Measurements from ENCODE around the gene INAFM2. TPM values are rescaled to one million over a fixed set of nuclear protein-coding genes. Genes with fewer than 3 reads are reported as not detected.

INAFM2 gene
- total RNA-seq, 1 donor from 2014 or later, result 19.2 TPM

DNA sequence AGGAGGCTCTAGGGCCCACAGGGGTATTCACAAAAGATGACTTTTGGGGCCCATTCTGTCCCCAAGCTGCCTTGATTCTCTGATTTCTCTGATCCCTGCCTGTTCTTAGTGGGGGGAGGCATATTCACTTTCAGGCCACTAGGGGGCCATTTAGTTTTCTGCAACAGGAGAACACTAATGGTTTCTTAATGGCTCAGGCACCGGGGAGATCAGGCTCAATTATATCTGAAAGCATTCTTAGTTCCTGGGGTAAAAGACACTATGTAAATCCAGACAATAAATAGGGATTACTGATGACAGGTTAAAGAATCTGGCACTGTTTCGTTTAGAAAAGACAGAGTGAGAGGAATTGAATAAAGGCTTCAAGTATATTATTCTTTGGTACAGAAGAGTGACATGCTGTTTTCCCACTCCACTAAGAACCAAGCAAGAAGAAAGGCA, 2.5 kb upstream of the INAFM2 start:
- H3K4me1 Mint-ChIP-seq, result peaks cover 34% of the 10 kb centered on the region
- no peak for DNase-seq (ENCODE audit: low spot score in 2 of 2, unreplicated experiment in 2 of 2)
- H3K9me3 Mint-ChIP-seq, result no peaks in the 10 kb centered on the region
- H3K4me3 Mint-ChIP-seq, result no peak overlapping the region
- H3K36me3 Mint-ChIP-seq, result no peaks in the 10 kb centered on the region
- TF ChIP-seq, protein P1, sequence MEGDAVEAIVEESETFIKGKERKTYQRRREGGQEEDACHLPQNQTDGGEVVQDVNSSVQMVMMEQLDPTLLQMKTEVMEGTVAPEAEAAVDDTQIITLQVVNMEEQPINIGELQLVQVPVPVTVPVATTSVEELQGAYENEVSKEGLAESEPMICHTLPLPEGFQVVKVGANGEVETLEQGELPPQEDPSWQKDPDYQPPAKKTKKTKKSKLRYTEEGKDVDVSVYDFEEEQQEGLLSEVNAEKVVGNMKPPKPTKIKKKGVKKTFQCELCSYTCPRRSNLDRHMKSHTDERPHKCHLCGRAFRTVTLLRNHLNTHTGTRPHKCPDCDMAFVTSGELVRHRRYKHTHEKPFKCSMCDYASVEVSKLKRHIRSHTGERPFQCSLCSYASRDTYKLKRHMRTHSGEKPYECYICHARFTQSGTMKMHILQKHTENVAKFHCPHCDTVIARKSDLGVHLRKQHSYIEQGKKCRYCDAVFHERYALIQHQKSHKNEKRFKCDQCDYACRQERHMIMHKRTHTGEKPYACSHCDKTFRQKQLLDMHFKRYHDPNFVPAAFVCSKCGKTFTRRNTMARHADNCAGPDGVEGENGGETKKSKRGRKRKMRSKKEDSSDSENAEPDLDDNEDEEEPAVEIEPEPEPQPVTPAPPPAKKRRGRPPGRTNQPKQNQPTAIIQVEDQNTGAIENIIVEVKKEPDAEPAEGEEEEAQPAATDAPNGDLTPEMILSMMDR (IDR thresholded peaks at IDR 0.05; ENCODE audit: unreplicated experiment), result peak; percentile 85
- peaks cover 2% of the 10 kb centered on the region for H3K27me3 Mint-ChIP-seq (ENCODE audit: low read depth)
- H3K27ac Mint-ChIP-seq, result peak overlapping the region; percentile 54

DNA sequence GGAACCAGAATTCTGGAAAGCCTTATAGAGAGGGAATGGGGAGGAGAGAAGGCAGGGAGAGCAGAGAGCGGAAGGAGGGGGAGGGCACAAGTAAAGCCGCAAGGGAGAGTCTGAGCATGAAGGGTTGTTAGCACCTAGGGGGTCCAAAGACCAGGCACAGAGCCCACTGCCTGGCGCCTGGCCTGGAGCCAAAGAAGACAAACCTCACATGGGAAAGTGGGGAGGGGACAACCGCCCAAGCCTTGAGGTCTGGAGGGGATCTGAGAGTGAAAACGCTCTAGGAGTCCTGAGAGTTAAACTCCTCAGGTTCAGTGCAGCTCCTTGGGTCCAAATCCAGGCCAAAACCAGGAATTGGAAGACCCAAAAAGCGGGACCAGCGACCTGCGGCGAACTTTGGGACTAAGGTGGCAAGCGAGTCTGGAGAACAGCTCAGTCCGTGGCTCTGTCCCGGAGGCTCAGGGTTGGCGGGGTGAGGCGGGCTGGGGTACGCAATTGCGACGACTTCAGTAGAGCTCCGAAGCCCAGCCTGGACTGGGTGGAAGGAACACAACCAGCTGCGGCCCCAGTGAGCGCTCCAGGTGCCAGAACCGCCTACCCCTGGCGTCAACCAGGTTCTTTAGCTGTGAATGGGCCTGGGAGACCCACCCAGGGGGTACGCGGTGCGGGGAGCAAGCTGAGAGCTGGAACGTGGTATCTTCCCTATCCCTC, 807 bp upstream of the INAFM2 start:
- peak overlapping the region; percentile 66 for H3K4me3 Mint-ChIP-seq
- no peaks in the 10 kb centered on the region for H3K9me3 Mint-ChIP-seq
- TF ChIP-seq, protein P1 (IDR thresholded peaks at IDR 0.05; ENCODE audit: unreplicated experiment), result no peak
- no peaks in the 10 kb centered on the region for H3K36me3 Mint-ChIP-seq
- peak overlapping the region; percentile 91 for H3K27ac Mint-ChIP-seq
- DNase-seq (ENCODE audit: low spot score in 2 of 2, unreplicated experiment in 2 of 2), result no peak
- H3K27me3 Mint-ChIP-seq (ENCODE audit: low read depth), result no peaks in the 10 kb centered on the region
- H3K4me1 Mint-ChIP-seq, result peaks cover 47% of the 10 kb centered on the region

DNA sequence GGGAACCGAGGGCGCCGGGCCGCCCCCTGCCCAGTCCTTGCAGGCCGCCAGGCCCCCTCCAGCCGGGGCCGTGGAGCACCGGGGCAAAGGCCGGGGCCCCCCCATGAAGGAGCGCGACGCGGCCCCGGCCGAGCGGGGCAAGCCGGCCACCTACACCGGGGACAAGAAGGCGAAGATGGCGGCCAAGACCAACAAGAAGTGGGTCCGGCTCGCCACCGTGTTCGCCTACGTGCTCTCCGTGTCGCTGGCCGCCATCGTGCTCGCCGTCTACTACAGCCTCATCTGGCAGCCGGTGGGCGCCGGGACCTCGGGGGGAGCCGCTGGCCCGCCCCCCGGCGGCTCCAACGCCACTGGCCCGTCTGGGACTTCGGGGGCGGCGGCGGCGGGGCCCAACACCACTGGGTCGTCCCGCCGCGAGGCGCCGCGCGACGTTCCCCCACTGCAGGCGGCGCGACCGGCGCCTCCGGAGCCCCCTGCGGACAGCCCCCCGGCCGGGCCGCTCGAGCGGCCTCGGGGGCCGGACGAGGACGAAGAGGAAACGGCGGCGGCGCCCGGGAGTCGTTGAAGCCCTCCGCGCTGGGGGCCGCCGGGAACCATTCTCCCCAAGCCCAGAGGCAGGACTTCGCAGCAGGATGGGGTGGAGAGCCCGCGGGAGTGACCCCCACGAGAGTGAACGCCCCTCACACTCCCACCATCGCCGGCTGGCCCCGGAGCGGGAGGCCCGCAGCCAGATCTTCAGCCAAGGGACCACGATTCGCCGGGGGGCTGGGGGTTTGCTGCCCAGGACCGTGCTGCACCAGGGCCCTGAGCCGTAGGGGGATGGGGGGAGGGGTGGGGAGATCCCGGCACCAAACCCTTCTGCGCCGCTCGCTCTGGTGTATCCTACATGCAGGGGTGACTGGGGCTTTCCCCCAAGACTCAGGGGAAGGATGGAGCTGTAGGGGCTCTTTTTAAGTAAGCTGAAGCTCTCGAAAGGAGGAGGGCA, 753 bp downstream of the INAFM2 start:
- DNase-seq (ENCODE audit: low spot score in 2 of 2, unreplicated experiment in 2 of 2), result no peak
- TF ChIP-seq, protein P1 (IDR thresholded peaks at IDR 0.05; ENCODE audit: unreplicated experiment), result no peak
- H3K4me3 Mint-ChIP-seq, result peak overlapping the region; percentile 77
- no peaks in the 10 kb centered on the region for H3K9me3 Mint-ChIP-seq
- H3K27ac Mint-ChIP-seq, result no peak overlapping the region
- no peaks in the 10 kb centered on the region for H3K36me3 Mint-ChIP-seq
- peaks cover 62% of the 10 kb centered on the region for H3K4me1 Mint-ChIP-seq
- H3K27me3 Mint-ChIP-seq (ENCODE audit: low read depth), result no peaks in the 10 kb centered on the region

DNA sequence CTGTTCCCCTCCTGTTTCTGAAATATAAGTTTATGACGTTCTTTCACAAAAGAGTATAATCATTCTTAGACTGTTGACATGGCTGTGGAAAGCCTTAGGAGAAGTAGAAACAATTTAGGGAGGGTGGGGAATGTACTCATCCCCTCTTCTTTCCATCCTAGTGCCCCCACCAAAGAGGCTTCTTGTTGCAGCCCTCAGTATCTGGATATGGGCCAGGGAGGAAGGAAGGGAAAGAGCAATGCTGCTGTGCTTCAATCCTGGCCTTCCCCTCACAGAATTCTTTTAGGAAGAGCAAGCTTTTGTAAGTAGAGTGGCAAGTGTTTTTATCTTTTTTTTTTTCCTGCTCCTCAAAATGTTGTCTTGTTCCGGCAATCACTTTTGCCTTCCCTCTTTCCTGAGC, 1.7 kb downstream of the INAFM2 start:
- DNase-seq (ENCODE audit: low spot score in 2 of 2, unreplicated experiment in 2 of 2), result no peak
- peak overlapping the region; percentile 77 for H3K4me3 Mint-ChIP-seq
- peaks cover 69% of the 10 kb centered on the region for H3K4me1 Mint-ChIP-seq
- H3K27me3 Mint-ChIP-seq (ENCODE audit: low read depth), result no peaks in the 10 kb centered on the region
- TF ChIP-seq, protein P1 (IDR thresholded peaks at IDR 0.05; ENCODE audit: unreplicated experiment), result no peak
- H3K27ac Mint-ChIP-seq, result no peak overlapping the region
- no peaks in the 10 kb centered on the region for H3K9me3 Mint-ChIP-seq
- no peaks in the 10 kb centered on the region for H3K36me3 Mint-ChIP-seq

DNA sequence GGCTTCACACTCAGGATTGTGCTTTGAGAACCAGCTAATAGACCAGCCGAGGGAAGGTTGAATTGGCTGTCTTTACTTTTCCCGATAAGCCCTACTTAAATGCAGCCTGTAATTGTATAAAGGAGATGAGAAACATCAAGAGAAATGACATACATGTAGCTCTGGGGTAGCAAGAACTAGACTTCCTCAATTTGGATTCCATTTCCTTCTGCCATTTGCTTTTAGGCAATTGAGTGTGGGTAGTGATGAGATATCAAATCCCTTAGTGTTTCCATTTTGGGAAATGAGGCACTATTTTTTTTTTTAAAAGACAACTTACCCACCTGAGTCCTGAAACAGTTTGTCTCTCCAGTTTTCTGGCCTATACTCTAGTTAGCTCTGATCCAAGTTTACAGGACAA, 2.2 kb downstream of the INAFM2 start:
- H3K27me3 Mint-ChIP-seq (ENCODE audit: low read depth), result no peaks in the 10 kb centered on the region
- TF ChIP-seq, protein P1 (IDR thresholded peaks at IDR 0.05; ENCODE audit: unreplicated experiment), result no peak
- no peaks in the 10 kb centered on the region for H3K36me3 Mint-ChIP-seq
- H3K9me3 Mint-ChIP-seq, result no peaks in the 10 kb centered on the region
- no peak overlapping the region for H3K4me3 Mint-ChIP-seq
- H3K4me1 Mint-ChIP-seq, result peaks cover 73% of the 10 kb centered on the region
- H3K27ac Mint-ChIP-seq, result no peak overlapping the region
- DNase-seq (ENCODE audit: low spot score in 2 of 2, unreplicated experiment in 2 of 2), result no peak
